ENCODE results near the gene KIAA0930. TPM values are rescaled to one million over a fixed set of nuclear protein-coding genes. Genes with fewer than 3 reads are reported as not detected.

The KIAA0930 gene
- polyA plus RNA-seq, 1 donor from 2014 or later = 129 TPM

DNA sequence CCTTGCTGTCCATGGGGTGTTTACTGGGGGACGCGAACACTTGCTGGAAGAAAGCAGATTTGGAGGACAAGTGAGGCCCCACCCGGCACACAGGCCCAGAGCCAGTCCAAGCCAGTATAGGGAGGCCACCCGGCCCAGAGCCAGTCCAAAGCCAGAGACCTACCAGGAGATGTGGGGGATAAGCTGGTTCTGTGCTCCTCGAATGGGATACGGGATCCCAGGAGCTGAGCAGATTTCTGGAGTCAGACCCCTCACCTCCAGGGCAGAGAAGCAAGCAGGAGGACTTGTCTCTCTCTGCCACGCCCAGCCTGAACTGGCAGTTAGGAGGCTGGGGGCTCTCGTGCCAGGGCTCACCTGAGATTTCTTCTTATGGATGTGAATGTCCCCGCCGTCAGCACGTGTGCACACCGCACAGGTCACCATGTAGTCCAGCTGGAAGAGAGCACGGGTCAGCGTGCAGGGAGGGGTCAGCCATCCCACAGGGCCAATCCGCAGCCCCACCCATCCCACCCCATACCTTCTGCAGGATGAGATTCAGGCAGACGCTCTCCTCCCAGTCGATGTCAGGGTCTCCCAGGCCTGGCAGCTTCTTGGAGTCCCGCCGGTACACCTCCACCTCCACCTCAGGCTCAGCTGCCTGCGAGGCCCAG, 35.3 kb downstream of the KIAA0930 start:
- peaks cover 5% of the 10 kb centered on the region for H3K36me3 ChIP-seq (ENCODE audit: insufficient read depth, low read length)
- no peaks in the 10 kb centered on the region for H3K9me2 ChIP-seq (ENCODE audit: insufficient read depth, low read length)
- H3K9me3 ChIP-seq (ENCODE audit: low read length) = no peaks in the 10 kb centered on the region
- TF ChIP-seq SMC3 (conservative IDR thresholded peaks at IDR 0.05; ENCODE audit: poor library complexity) = no peak
- no peak for TF ChIP-seq POLR2AphosphoS5 (IDR thresholded peaks at IDR 0.05)
- TF ChIP-seq, protein P1, sequence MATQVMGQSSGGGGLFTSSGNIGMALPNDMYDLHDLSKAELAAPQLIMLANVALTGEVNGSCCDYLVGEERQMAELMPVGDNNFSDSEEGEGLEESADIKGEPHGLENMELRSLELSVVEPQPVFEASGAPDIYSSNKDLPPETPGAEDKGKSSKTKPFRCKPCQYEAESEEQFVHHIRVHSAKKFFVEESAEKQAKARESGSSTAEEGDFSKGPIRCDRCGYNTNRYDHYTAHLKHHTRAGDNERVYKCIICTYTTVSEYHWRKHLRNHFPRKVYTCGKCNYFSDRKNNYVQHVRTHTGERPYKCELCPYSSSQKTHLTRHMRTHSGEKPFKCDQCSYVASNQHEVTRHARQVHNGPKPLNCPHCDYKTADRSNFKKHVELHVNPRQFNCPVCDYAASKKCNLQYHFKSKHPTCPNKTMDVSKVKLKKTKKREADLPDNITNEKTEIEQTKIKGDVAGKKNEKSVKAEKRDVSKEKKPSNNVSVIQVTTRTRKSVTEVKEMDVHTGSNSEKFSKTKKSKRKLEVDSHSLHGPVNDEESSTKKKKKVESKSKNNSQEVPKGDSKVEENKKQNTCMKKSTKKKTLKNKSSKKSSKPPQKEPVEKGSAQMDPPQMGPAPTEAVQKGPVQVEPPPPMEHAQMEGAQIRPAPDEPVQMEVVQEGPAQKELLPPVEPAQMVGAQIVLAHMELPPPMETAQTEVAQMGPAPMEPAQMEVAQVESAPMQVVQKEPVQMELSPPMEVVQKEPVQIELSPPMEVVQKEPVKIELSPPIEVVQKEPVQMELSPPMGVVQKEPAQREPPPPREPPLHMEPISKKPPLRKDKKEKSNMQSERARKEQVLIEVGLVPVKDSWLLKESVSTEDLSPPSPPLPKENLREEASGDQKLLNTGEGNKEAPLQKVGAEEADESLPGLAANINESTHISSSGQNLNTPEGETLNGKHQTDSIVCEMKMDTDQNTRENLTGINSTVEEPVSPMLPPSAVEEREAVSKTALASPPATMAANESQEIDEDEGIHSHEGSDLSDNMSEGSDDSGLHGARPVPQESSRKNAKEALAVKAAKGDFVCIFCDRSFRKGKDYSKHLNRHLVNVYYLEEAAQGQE (IDR thresholded peaks at IDR 0.05; ENCODE audit: borderline replicate concordance) = no peak
- TF ChIP-seq, protein P2, sequence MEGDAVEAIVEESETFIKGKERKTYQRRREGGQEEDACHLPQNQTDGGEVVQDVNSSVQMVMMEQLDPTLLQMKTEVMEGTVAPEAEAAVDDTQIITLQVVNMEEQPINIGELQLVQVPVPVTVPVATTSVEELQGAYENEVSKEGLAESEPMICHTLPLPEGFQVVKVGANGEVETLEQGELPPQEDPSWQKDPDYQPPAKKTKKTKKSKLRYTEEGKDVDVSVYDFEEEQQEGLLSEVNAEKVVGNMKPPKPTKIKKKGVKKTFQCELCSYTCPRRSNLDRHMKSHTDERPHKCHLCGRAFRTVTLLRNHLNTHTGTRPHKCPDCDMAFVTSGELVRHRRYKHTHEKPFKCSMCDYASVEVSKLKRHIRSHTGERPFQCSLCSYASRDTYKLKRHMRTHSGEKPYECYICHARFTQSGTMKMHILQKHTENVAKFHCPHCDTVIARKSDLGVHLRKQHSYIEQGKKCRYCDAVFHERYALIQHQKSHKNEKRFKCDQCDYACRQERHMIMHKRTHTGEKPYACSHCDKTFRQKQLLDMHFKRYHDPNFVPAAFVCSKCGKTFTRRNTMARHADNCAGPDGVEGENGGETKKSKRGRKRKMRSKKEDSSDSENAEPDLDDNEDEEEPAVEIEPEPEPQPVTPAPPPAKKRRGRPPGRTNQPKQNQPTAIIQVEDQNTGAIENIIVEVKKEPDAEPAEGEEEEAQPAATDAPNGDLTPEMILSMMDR (IDR thresholded peaks at IDR 0.05; ENCODE audit: poor library complexity, severe bottlenecking) = no peak
- no peak for TF ChIP-seq EP300 (conservative IDR thresholded peaks at IDR 0.05; ENCODE audit: poor library complexity, severe bottlenecking)
- TF ChIP-seq TAF1 (IDR thresholded peaks at IDR 0.05; ENCODE audit: low read depth) = no peak
- TF ChIP-seq MXI1 (conservative IDR thresholded peaks at IDR 0.05; ENCODE audit: poor library complexity, severe bottlenecking) = no peak
- TF ChIP-seq RAD21 (conservative IDR thresholded peaks at IDR 0.05) = no peak
- TF ChIP-seq EZH2 (IDR thresholded peaks at IDR 0.05; ENCODE audit: borderline replicate concordance, insufficient read depth, low read length, poor library complexity, severe bottlenecking) = no peak
- no peak overlapping the region for H3K4me2 ChIP-seq (ENCODE audit: low read length)
- no peaks in the 10 kb centered on the region for H3K27me3 ChIP-seq (ENCODE audit: insufficient read depth, low read depth, low read length)
- no peaks in the 10 kb centered on the region for H3K79me2 ChIP-seq (replicated peaks; ENCODE audit: insufficient read depth, low read length)
- H3K4me3 ChIP-seq (ENCODE audit: low read length) = no peak overlapping the region
- no peak overlapping the region for H3K27ac ChIP-seq (ENCODE audit: low read length)
- no peaks in the 10 kb centered on the region for H3F3A ChIP-seq (ENCODE audit: insufficient read depth, low read length, poor library complexity, severe bottlenecking)
- H2AFZ ChIP-seq (ENCODE audit: low read depth, low read length) = no peak overlapping the region
- no peaks in the 10 kb centered on the region for H4K20me1 ChIP-seq (ENCODE audit: insufficient read depth)
- no peak overlapping the region for H3K9ac ChIP-seq (ENCODE audit: low read length)

DNA sequence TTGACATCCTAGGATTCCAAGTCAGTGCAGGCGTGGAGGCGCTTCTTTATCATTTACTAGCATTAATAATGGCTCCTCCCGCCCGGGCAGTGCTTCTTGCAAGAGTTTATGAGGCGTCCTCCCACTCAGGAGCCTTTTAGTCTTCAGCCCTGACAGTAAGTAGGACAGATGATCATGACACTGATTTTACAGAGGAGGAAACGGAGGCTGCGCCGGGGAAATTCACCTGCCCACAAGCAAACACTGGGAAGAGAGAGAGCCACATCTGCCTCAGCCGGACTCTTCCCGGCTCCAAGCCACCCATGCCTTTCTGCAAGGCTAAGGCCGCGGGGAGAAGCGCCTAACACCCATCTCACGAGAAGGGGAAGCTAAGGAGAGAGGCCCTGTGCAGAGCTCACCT, 35.9 kb downstream of the KIAA0930 start:
- no peak overlapping the region for H3K9ac ChIP-seq (ENCODE audit: low read length)
- H4K20me1 ChIP-seq (ENCODE audit: insufficient read depth) = no peaks in the 10 kb centered on the region
- peaks cover 5% of the 10 kb centered on the region for H3K36me3 ChIP-seq (ENCODE audit: insufficient read depth, low read length)

More for the DNA sequence above, 35.9 kb downstream of the KIAA0930 start:
- H3K27me3 ChIP-seq (ENCODE audit: insufficient read depth, low read depth, low read length) = no peaks in the 10 kb centered on the region
- H3K4me3 ChIP-seq (ENCODE audit: low read length) = no peak overlapping the region
- H3K4me2 ChIP-seq (ENCODE audit: low read length) = no peak overlapping the region
- no peaks in the 10 kb centered on the region for H3K79me2 ChIP-seq (replicated peaks; ENCODE audit: insufficient read depth, low read length)
- H3K27ac ChIP-seq (ENCODE audit: low read length) = no peak overlapping the region
- no peaks in the 10 kb centered on the region for H3K9me2 ChIP-seq (ENCODE audit: insufficient read depth, low read length)
- H3K9me3 ChIP-seq (ENCODE audit: low read length) = no peaks in the 10 kb centered on the region
- no peak overlapping the region for H2AFZ ChIP-seq (ENCODE audit: low read depth, low read length)
- no peaks in the 10 kb centered on the region for H3F3A ChIP-seq (ENCODE audit: insufficient read depth, low read length, poor library complexity, severe bottlenecking)
- TF ChIP-seq, protein P1 (IDR thresholded peaks at IDR 0.05; ENCODE audit: borderline replicate concordance) = no peak

Measured in neural cell (in vitro differentiated cells).